Activated B cell treated with CpG ODN at 0.5 μM for 24 hours (primary cell): ENCODE data around the gene CST7. TPM values are rescaled to one million over a fixed set of nuclear protein-coding genes. Genes with fewer than 3 reads are reported as not detected.

ENCODE experiments used
- ATAC-seq: fragments of 200-7000 bp; cut with Tn5 transposase; one replicate; pipeline ENCODE4 v1.10.0; 2021; ENCODE audit warnings: low read depth, mild to moderate bottlenecking, moderate library complexity
- CTCF ChIA-PET: fragments of 350-600 bp; sonication (Branson Sonifier 250); formaldehyde crosslinking; loops from one replicate; lab custom pipeline; 2021; ENCODE audit warnings: antibody characterized with exemption; lab: Charles Lee
- POLR2A ChIA-PET: fragments of 350-600 bp; sonication (Branson Sonifier 250); formaldehyde crosslinking; loops from one replicate; lab custom pipeline; 2021; ENCODE audit warnings: antibody characterized with exemption; lab: Charles Lee
- DNase-seq: peaks from one replicate; pipeline ENCODE4 v3.0.0; 2022
- H3K27ac Mint-ChIP-seq: one replicate; pipeline ENCODE4 v1.8.0; 2020; ENCODE audit warnings: mixed read lengths
- H3K27me3 Mint-ChIP-seq: one replicate; pipeline ENCODE4 v1.8.0; 2021; ENCODE audit warnings: mixed read lengths
- H3K36me3 Mint-ChIP-seq: one replicate; pipeline ENCODE4 v1.8.0; 2021; ENCODE audit warnings: low read depth, mixed read lengths
- H3K4me1 Mint-ChIP-seq: one replicate; pipeline ENCODE4 v1.8.0; 2021; ENCODE audit warnings: mixed read lengths
- H3K4me3 Mint-ChIP-seq: one replicate; pipeline ENCODE4 v1.8.0; 2020; ENCODE audit warnings: mild to moderate bottlenecking, mixed read lengths
- H3K9me3 Mint-ChIP-seq: one replicate; pipeline ENCODE4 v1.8.0; 2020; ENCODE audit warnings: mixed read lengths
- CTCF ChIP-seq: fragments of 200-600 bp; IDR thresholded peaks from one replicate; pipeline ENCODE4 v1.8.0; 2022; ENCODE audit warnings: antibody characterized with exemption, mild to moderate bottlenecking
- intact Hi-C: fragments of 100-400 bp; cut with micrococcal nuclease; formaldehyde crosslinking; loops from one replicate; pipeline ENCODE4 v1.15.1; 2024
- total RNA-seq: library from RNA; stranded (reverse); gene quantifications from 2 replicates; pipeline ENCODE4 v1.2.3, GENCODE V29; 2022

The CST7 gene
- total RNA-seq, 1 donor from 2014 or later = 1.0 TPM

GRCh38 chr20:24981790-24982189, 32.7 kb downstream of the CST7 start:
- Mint-ChIP-seq H3K27me3 (no peaks in the 10 kb centered on the region), H3K9me3 (peaks cover 4% of the 10 kb centered on the region), H3K27ac (no peak overlapping the region), H3K4me1 (peaks cover 11% of the 10 kb centered on the region), H3K36me3 (peaks cover 75% of the 10 kb centered on the region), H3K4me3 (no peak overlapping the region)
- intact Hi-C loops = no loop called here
- POLR2A ChIA-PET = no interaction called here
- TF ChIP-seq CTCF = no peak
- CTCF ChIA-PET = no interaction called here
- ATAC-seq (no peak), DNase-seq (no peak)

- Mint-ChIP-seq H3K36me3 (peaks cover 59% of the 10 kb centered on the region), H3K27me3 (no peaks in the 10 kb centered on the region), H3K9me3 (no peaks in the 10 kb centered on the region), H3K4me3 (no peak overlapping the region), H3K4me1 (peaks cover 14% of the 10 kb centered on the region), H3K27ac (no peak overlapping the region)
- CTCF ChIA-PET = no interaction called here
- POLR2A ChIA-PET = no interaction called here
- intact Hi-C loops = no loop called here
- ATAC-seq (no peak), DNase-seq (no peak)
- no peak for TF ChIP-seq CTCF
These were observed 34.8 kb downstream of the CST7 start for GRCh38 chr20:24983896-24984295.

GRCh38 chr20:24984961-24985640, 36.0 kb downstream of the CST7 start:
- ATAC-seq = no peak
- no peak for DNase-seq
- TF ChIP-seq CTCF = no peak
- CTCF ChIA-PET = no interaction called here
- H3K9me3 Mint-ChIP-seq = no peaks in the 10 kb centered on the region
- peaks cover 11% of the 10 kb centered on the region for H3K4me1 Mint-ChIP-seq
- H3K36me3 Mint-ChIP-seq = peaks cover 49% of the 10 kb centered on the region
- H3K4me3 Mint-ChIP-seq = no peak overlapping the region
- intact Hi-C loops = no loop called here
- H3K27me3 Mint-ChIP-seq = no peaks in the 10 kb centered on the region
- POLR2A ChIA-PET = no interaction called here
- no peak overlapping the region for H3K27ac Mint-ChIP-seq

- ChIA-PET CTCF (no interaction called here), POLR2A (no interaction called here)
- TF ChIP-seq CTCF = no peak
- no peak overlapping the region for H3K4me3 Mint-ChIP-seq
- peaks cover 42% of the 10 kb centered on the region for H3K36me3 Mint-ChIP-seq
- peaks cover 11% of the 10 kb centered on the region for H3K4me1 Mint-ChIP-seq
- intact Hi-C loops = no loop called here
- DNase-seq (no peak), ATAC-seq (no peak)
- H3K27ac Mint-ChIP-seq = no peak overlapping the region
- H3K9me3 Mint-ChIP-seq = no peaks in the 10 kb centered on the region
- no peaks in the 10 kb centered on the region for H3K27me3 Mint-ChIP-seq
These were observed 36.7 kb downstream of the CST7 start for GRCh38 chr20:24985802-24986201.

GRCh38 chr20:24986436-24987015, 37.5 kb downstream of the CST7 start:
- no peak for ATAC-seq
- POLR2A ChIA-PET = no interaction called here
- CTCF ChIA-PET = no interaction called here
- no peak overlapping the region for H3K27ac Mint-ChIP-seq
- intact Hi-C loops = no loop called here
- H3K4me1 Mint-ChIP-seq = peaks cover 17% of the 10 kb centered on the region
- no peaks in the 10 kb centered on the region for H3K27me3 Mint-ChIP-seq
- peaks cover 35% of the 10 kb centered on the region for H3K36me3 Mint-ChIP-seq
- no peak for DNase-seq
- no peak for TF ChIP-seq CTCF
- no peak overlapping the region for H3K4me3 Mint-ChIP-seq
- H3K9me3 Mint-ChIP-seq = no peaks in the 10 kb centered on the region
